HEK293 (cell line): ENCODE data around the gene ADAM33.

Experiments
- BCL11A ChIP-seq: fragments of 450-650 bp; formaldehyde crosslinking; IDR thresholded peaks from 2 replicates; pipeline ENCODE4 v1.5.1; 2016; ENCODE audit warnings: low read depth, missing biosample characterization, missing genetic modification characterization
- SALL2 ChIP-seq: fragments of 450-650 bp; formaldehyde crosslinking; IDR thresholded peaks from 2 replicates; pipeline ENCODE4 v1.5.0; 2017; ENCODE audit warnings: missing biosample characterization, mild to moderate bottlenecking, missing genetic modification characterization, borderline replicate concordance
- ZFP41 ChIP-seq: fragments of 450-650 bp; formaldehyde crosslinking; IDR thresholded peaks from 2 replicates; pipeline ENCODE4 v1.5.1; 2016; ENCODE audit warnings: missing biosample characterization, missing genetic modification characterization, borderline replicate concordance
- ZNF404 ChIP-seq: fragments of 450-650 bp; formaldehyde crosslinking; IDR thresholded peaks from 2 replicates; pipeline ENCODE4 v1.5.1; 2017; ENCODE audit warnings: missing biosample characterization, missing genetic modification characterization
- ZNF549 ChIP-seq: fragments of 450-650 bp; IDR thresholded peaks from 2 replicates; pipeline ENCODE4 v1.5.1; 2018; ENCODE audit warnings: missing biosample characterization, missing genetic modification characterization, mild to moderate bottlenecking, inconsistent platforms, moderate library complexity
- TF ChIP-seq, protein P1 (sequence below): sonication (generic); formaldehyde crosslinking; IDR thresholded peaks from 2 replicates; pipeline ENCODE4 v1.8.1; 2022; ENCODE audit warnings: mild to moderate bottlenecking, moderate library complexity, missing genetic modification reagents
- TF ChIP-seq, protein P2 (sequence below): fragments of 450-650 bp; formaldehyde crosslinking; IDR thresholded peaks from 2 replicates; pipeline ENCODE4 v1.5.1; 2016; ENCODE audit warnings: missing biosample characterization, missing genetic modification characterization

DNA sequence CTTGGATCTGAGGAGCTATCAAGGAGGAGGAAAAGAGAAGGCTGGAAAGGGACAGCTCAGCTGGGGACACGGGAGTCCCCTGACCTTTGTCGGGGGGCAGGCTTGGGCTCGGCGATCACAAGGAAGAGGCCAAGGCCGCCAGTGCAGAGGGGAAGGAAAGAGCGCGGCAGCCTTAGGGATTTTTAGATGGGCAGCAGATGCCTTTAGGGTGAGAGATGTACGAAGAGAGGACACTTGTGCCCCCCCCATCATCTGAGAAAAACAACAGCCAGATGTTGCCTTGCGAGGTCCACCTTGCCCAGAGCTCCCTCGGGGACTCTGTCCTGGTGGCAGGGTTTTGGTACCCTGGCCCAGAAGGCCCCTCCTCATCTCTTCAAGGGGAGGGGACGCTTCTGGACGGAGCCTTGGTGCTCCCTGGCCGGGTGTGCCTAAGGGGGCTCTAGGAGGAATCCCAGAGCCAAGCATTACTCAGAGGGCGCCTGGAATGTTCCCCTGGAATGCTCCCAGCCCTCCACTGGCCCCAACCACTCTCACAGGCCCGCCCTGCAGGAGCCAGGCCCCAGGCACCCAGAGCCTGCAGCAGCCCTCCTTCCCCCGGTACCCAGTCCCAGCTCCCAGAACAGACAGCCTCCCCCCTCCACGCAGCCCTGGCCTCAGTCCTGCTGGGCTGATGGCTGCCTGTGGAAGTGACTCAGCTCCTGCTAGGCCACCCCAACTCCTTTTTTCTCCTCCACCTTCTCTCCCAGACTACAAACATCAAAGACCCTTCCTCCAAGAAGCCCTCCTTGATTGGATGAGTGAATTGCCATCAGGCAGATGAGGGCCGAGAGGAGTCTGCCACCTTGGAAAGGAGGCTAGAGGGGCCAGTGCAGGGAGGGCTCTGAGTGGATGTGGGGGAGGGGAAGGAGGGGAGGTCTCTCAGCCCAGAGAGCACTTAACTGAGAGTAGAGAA, 1.8 kb downstream of the ADAM33 start:
- TF ChIP-seq ZNF404 (no peak), BCL11A (tag by site-specific recombination) (no peak), ZFP41 (no peak), SALL2 (tag by site-specific recombination) (no peak), ZNF549 (tag by site-specific recombination) (no peak)
- TF ChIP-seq, protein P1, sequence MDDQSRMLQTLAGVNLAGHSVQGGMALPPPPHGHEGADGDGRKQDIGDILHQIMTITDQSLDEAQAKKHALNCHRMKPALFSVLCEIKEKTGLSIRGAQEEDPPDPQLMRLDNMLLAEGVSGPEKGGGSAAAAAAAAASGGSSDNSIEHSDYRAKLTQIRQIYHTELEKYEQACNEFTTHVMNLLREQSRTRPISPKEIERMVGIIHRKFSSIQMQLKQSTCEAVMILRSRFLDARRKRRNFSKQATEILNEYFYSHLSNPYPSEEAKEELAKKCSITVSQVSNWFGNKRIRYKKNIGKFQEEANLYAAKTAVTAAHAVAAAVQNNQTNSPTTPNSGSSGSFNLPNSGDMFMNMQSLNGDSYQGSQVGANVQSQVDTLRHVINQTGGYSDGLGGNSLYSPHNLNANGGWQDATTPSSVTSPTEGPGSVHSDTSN (CRISPR knock-in tag) = no peak
- TF ChIP-seq, protein P2, sequence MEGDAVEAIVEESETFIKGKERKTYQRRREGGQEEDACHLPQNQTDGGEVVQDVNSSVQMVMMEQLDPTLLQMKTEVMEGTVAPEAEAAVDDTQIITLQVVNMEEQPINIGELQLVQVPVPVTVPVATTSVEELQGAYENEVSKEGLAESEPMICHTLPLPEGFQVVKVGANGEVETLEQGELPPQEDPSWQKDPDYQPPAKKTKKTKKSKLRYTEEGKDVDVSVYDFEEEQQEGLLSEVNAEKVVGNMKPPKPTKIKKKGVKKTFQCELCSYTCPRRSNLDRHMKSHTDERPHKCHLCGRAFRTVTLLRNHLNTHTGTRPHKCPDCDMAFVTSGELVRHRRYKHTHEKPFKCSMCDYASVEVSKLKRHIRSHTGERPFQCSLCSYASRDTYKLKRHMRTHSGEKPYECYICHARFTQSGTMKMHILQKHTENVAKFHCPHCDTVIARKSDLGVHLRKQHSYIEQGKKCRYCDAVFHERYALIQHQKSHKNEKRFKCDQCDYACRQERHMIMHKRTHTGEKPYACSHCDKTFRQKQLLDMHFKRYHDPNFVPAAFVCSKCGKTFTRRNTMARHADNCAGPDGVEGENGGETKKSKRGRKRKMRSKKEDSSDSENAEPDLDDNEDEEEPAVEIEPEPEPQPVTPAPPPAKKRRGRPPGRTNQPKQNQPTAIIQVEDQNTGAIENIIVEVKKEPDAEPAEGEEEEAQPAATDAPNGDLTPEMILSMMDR (tag by site-specific recombination) = no peak
